Keratinocyte (primary cell): ENCODE results near the gene RETREG1. TPM values are rescaled to one million over a fixed set of nuclear protein-coding genes. Genes with fewer than 3 reads are reported as not detected.

Experiments used
- DNase-seq: peaks from one replicate; pipeline ENCODE4 v3.0.0-alpha.2; 2011; ENCODE audit warnings: low read depth, missing footprints, low spot score
- FAIRE-seq: peaks from 2 replicates; lab custom pipeline; 2011; peaks lifted over from hg19 to GRCh38; lab: Jason Lieb, UNC
- H2AFZ ChIP-seq: 2 replicates; pipeline ENCODE4 v1.6.0; 2012; ENCODE audit warnings: low read length, control low read depth, inconsistent platforms; ENCODE audit not compliant: control insufficient read depth
- H3K27ac ChIP-seq: 2 replicates; pipeline ENCODE4 v1.5.1; 2011; ENCODE audit warnings: low read length; ENCODE audit not compliant: control insufficient read depth, insufficient read depth
- H3K27me3 ChIP-seq: 3 replicates; pipeline ENCODE4 v1.6.0; 2011; ENCODE audit warnings: low read length; ENCODE audit not compliant: control insufficient read depth, insufficient read depth; ENCODE audit errors: extremely low read depth
- H3K36me3 ChIP-seq, 2 experiments: 2 replicates in 1 of 2; 3 replicates in 1 of 2; pipeline ENCODE4 v1.5.1; 2011; ENCODE audit warnings: low read length in 2 of 2, mild to moderate bottlenecking in 1 of 2; ENCODE audit not compliant: control insufficient read depth in 2 of 2, insufficient read depth in 2 of 2; ENCODE audit errors: extremely low read depth in 1 of 2
- H3K4me1 ChIP-seq: 3 replicates; pipeline ENCODE4 v1.5.1; 2011; ENCODE audit warnings: low read length; ENCODE audit not compliant: control insufficient read depth, insufficient read depth; ENCODE audit errors: extremely low read depth
- H3K4me2 ChIP-seq: 3 replicates; pipeline ENCODE4 v1.6.0; 2011; ENCODE audit warnings: low read depth, low read length; ENCODE audit not compliant: control insufficient read depth, insufficient read depth; ENCODE audit errors: extremely low read depth
- H3K4me3 ChIP-seq, 3 experiments: fragments of 200-600 bp in 1 of 3; sonication (generic) in 1 of 3; 2 replicates in 2 of 3; 3 replicates in 1 of 3; pipeline ENCODE4 v1.5.1; 2011 to 2016; ENCODE audit warnings: low read length in 3 of 3, mild to moderate bottlenecking in 3 of 3, control low read depth in 2 of 3, inconsistent platforms in 1 of 3, low read depth in 1 of 3, mixed read lengths in 1 of 3, mixed run types in 1 of 3, moderate library complexity in 1 of 3; ENCODE audit not compliant: control insufficient read depth in 2 of 3, insufficient read depth in 2 of 3; ENCODE audit errors: extremely low read depth in 1 of 3
- H3K79me2 ChIP-seq: 2 replicates; pipeline ENCODE4 v1.6.0; 2012; ENCODE audit warnings: low read length; ENCODE audit not compliant: control insufficient read depth, insufficient read depth
- H3K9ac ChIP-seq: 3 replicates; pipeline ENCODE4 v1.6.0; 2011; ENCODE audit warnings: low read length; ENCODE audit not compliant: control insufficient read depth, insufficient read depth; ENCODE audit errors: extremely low read depth
- H3K9me1 ChIP-seq: 3 replicates; pipeline ENCODE4 v1.6.0; 2011; ENCODE audit warnings: low read length; ENCODE audit not compliant: control insufficient read depth, insufficient read depth; ENCODE audit errors: extremely low read depth
- H3K9me3 ChIP-seq: 2 replicates; pipeline ENCODE4 v1.5.1; 2012; ENCODE audit warnings: low read depth, low read length; ENCODE audit not compliant: control insufficient read depth
- H4K20me1 ChIP-seq: 3 replicates; pipeline ENCODE4 v1.6.0; 2011; ENCODE audit warnings: low read length; ENCODE audit not compliant: control insufficient read depth, insufficient read depth; ENCODE audit errors: extremely low read depth
- CTCF ChIP-seq, 3 experiments: IDR thresholded peaks in 1 of 3; conservative IDR thresholded peaks in 1 of 3; optimal IDR thresholded peaks in 1 of 3; 2 replicates in 2 of 3; 3 replicates in 1 of 3; pipeline versions ENCODE3 to v1.5.1; 2011; ENCODE audit warnings: low read length in 3 of 3, mild to moderate bottlenecking in 3 of 3, moderate library complexity in 2 of 3, control low read depth in 1 of 3, inconsistent platforms in 1 of 3; ENCODE audit not compliant: insufficient read depth in 2 of 3; ENCODE audit errors: extremely low read depth in 1 of 3
- EZH2 ChIP-seq: IDR thresholded peaks from one replicate; pipeline ENCODE4 v1.6.1; 2012; ENCODE audit warnings: inconsistent platforms, mild to moderate bottlenecking, low read length, moderate library complexity
- dilution Hi-C: fragments of 300-500 bp; cut with MboI; formaldehyde crosslinking; loops from one replicate; pipeline ENCODE4 v1.7.0; 2020; ENCODE audit warnings: low sequenced_read_pairs; ENCODE audit not compliant: extremely low pct_ligation_motif_present
- polyA plus RNA-seq, 5 experiments: library from polyadenylated mRNA; depleted of rRNA in 3 of 5; stranded (reverse) in 3 of 5; stranded (forward) in 1 of 5; unstranded in 1 of 5; fragments of >200 nt; gene quantifications; 1 replicate in 1 of 5; 2 replicates in 3 of 5; 3 replicates in 1 of 5; pipeline versions ENCODE4 v1.2.1 to v1.2.3, GENCODE V29; 2011 to 2012; ENCODE audit warnings: missing spikeins in 2 of 5, low read depth in 1 of 5, low replicate concordance in 1 of 5

RETREG1 gene
- polyA plus RNA-seq, 1 donor (not counting 4 experiments of a cell fraction or from before 2014, with no cell fraction given) = 7.4 TPM

- H3K4me2 ChIP-seq = peak overlapping the region; percentile 79
- DNase-seq = no peak
- dilution Hi-C loops = no loop called here
Measured at GRCh38 chr5:16507716-16508115, 109.1 kb downstream of the RETREG1 start.

GRCh38 chr5:16505904-16506303 is 110.9 kb downstream of the RETREG1 start:
- no peak overlapping the region for H2AFZ ChIP-seq
- DNase-seq (no peak), FAIRE-seq (no peak)
- no peak overlapping the region for H3K27ac ChIP-seq
- dilution Hi-C loops = no loop called here
- H3K9me1 ChIP-seq = peaks cover 3% of the 10 kb centered on the region
- peaks cover 19% of the 10 kb centered on the region for H3K4me1 ChIP-seq
- no peaks in the 10 kb centered on the region for H3K27me3 ChIP-seq
- H3K36me3 ChIP-seq = no peaks in the 10 kb centered on the region
- no peak overlapping the region for H3K9ac ChIP-seq
- no peak overlapping the region for H3K4me3 ChIP-seq
- TF ChIP-seq EZH2 (no peak), CTCF (optimal IDR thresholded peaks at IDR 0.05 in 1 of 3, IDR thresholded peaks at IDR 0.05 in 1 of 3, conservative IDR thresholded peaks at IDR 0.05 in 1 of 3; ENCODE audit: extremely low read depth in 1 of 3, insufficient read depth in 2 of 3, low read length in 3 of 3) (no peak)
- no peak overlapping the region for H3K4me2 ChIP-seq
- H4K20me1 ChIP-seq = no peaks in the 10 kb centered on the region
- H3K9me3 ChIP-seq = no peaks in the 10 kb centered on the region
- no peaks in the 10 kb centered on the region for H3K79me2 ChIP-seq

More at GRCh38 chr5:16507716-16508115, 109.1 kb downstream of the RETREG1 start:
- Histone ChIP-seq H3K9me3 (no peaks in the 10 kb centered on the region), H3K4me3 (peak overlapping the region in 1 of 3 experiments; percentile 32), H2AFZ (no peak overlapping the region), H3K79me2 (no peaks in the 10 kb centered on the region), H4K20me1 (no peaks in the 10 kb centered on the region), H3K4me1 (peaks cover 19% of the 10 kb centered on the region), H3K9ac (no peak overlapping the region), H3K36me3 (no peaks in the 10 kb centered on the region), H3K9me1 (peaks cover 3% of the 10 kb centered on the region), H3K27ac (no peak overlapping the region), H3K27me3 (no peaks in the 10 kb centered on the region)
- TF ChIP-seq EZH2 = no peak
- TF ChIP-seq CTCF (optimal IDR thresholded peaks at IDR 0.05 in 1 of 3, IDR thresholded peaks at IDR 0.05 in 1 of 3, conservative IDR thresholded peaks at IDR 0.05 in 1 of 3; ENCODE audit: extremely low read depth in 1 of 3, insufficient read depth in 2 of 3, low read length in 3 of 3) = no peak
- FAIRE-seq = no peak
